Measurements from ENCODE around the gene OGFOD1. TPM values are rescaled to one million over a fixed set of nuclear protein-coding genes. Genes with fewer than 3 reads are reported as not detected.
A peak's percentile ranks its signal among the peaks of the same experiment; 100 is the strongest.

Gene OGFOD1
- total RNA-seq, 1 experiment from 2014 or later: 55.5 TPM

DNA sequence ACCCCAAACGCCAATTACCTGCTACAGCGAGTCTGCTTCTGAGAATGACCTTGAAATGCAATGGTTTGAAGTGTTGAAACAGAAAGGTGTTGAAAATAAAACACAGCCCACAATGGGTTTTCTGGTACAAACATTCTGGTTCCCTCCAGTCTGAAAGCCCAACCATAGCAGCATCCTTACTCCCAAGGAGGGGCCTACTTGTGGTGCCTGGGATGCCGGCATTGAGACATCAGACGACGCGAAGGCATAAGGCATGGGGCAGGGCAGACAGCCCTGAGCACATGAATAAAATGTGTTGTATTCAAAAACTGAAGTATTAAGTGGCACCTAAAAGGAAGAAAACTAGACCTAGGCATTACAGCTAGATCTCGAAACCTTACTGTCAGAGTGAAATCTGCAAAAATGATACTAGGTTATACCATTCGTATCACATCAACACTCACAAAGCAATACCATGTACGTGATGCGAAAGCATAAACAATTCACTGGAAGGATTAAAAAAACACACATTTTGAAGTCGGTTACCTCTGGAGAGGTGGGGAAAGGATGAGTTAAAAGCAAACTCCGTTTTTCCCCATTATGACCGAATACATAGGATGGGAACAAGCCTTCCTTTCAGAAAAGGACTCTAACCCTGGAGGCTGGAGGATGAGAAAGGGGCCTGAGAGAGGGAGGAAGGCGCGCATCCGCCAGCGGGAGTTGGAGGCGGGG lies 924 bp upstream of the OGFOD1 start:
- H3K4me2 ChIP-seq (ENCODE audit: low read length): peak overlapping the region; percentile 95
- intact Hi-C loops (cut with micrococcal nuclease): loop anchor here (2.0 kb wide), 1 partner anchor 118 kb away; no protein-coding TSS in a partner anchor
- peak overlapping the region; percentile 94 for H2AFZ ChIP-seq (ENCODE audit: low read length)
- no peaks in the 10 kb centered on the region for H3F3A ChIP-seq (ENCODE audit: low read length, unreplicated experiment)
- TF ChIP-seq EZH2 (IDR thresholded peaks at IDR 0.05; ENCODE audit: low read length, unreplicated experiment) (no peak), EZH2phosphoT487 (IDR thresholded peaks at IDR 0.05; ENCODE audit: borderline replicate concordance, low read length) (no peak)
- TF ChIP-seq, protein P1, sequence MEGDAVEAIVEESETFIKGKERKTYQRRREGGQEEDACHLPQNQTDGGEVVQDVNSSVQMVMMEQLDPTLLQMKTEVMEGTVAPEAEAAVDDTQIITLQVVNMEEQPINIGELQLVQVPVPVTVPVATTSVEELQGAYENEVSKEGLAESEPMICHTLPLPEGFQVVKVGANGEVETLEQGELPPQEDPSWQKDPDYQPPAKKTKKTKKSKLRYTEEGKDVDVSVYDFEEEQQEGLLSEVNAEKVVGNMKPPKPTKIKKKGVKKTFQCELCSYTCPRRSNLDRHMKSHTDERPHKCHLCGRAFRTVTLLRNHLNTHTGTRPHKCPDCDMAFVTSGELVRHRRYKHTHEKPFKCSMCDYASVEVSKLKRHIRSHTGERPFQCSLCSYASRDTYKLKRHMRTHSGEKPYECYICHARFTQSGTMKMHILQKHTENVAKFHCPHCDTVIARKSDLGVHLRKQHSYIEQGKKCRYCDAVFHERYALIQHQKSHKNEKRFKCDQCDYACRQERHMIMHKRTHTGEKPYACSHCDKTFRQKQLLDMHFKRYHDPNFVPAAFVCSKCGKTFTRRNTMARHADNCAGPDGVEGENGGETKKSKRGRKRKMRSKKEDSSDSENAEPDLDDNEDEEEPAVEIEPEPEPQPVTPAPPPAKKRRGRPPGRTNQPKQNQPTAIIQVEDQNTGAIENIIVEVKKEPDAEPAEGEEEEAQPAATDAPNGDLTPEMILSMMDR (conservative IDR thresholded peaks at IDR 0.05; ENCODE audit: low read depth, low read length): no peak
- no peaks in the 10 kb centered on the region for H3K27me3 ChIP-seq (ENCODE audit: low read length)
- no peaks in the 10 kb centered on the region for H3K9me3 ChIP-seq (ENCODE audit: low read length)
- CTCF ChIA-PET: interaction anchor here (0.6 kb wide), 1 partner anchor 63 kb away, joined by 4 read pairs; no protein-coding TSS in a partner anchor
- no peaks in the 10 kb centered on the region for H3K9me2 ChIP-seq (replicated peaks; ENCODE audit: low read length)
- POLR2A ChIA-PET (ENCODE audit: unreplicated experiment): interaction anchor here (0.6 kb wide), 1 partner anchor 20 kb away, joined by 5 read pairs; no protein-coding TSS in a partner anchor
- H4K20me1 ChIP-seq (ENCODE audit: low read length): peaks cover 35% of the 10 kb centered on the region
- H3K27ac ChIP-seq (ENCODE audit: low read length): peak overlapping the region; percentile 52; the same call in 1 of the 2 replicates
- H3K79me2 ChIP-seq (ENCODE audit: low read length): peaks cover 85% of the 10 kb centered on the region
- ATAC-seq (peak; percentile 27), DNase-seq (no peak)
- BruUV-seq (replicated peaks): TSS peak; percentile 47
- peak overlapping the region; percentile 98 for H3K9ac ChIP-seq (ENCODE audit: low read length)
- H3K36me3 ChIP-seq (ENCODE audit: low read depth, low read length): peaks cover 32% of the 10 kb centered on the region
- H3K4me3 ChIP-seq (ENCODE audit: low read length): peak overlapping the region; percentile 98
- peaks cover 24% of the 10 kb centered on the region for H3K4me1 ChIP-seq (ENCODE audit: insufficient read depth, low read length)

DNA sequence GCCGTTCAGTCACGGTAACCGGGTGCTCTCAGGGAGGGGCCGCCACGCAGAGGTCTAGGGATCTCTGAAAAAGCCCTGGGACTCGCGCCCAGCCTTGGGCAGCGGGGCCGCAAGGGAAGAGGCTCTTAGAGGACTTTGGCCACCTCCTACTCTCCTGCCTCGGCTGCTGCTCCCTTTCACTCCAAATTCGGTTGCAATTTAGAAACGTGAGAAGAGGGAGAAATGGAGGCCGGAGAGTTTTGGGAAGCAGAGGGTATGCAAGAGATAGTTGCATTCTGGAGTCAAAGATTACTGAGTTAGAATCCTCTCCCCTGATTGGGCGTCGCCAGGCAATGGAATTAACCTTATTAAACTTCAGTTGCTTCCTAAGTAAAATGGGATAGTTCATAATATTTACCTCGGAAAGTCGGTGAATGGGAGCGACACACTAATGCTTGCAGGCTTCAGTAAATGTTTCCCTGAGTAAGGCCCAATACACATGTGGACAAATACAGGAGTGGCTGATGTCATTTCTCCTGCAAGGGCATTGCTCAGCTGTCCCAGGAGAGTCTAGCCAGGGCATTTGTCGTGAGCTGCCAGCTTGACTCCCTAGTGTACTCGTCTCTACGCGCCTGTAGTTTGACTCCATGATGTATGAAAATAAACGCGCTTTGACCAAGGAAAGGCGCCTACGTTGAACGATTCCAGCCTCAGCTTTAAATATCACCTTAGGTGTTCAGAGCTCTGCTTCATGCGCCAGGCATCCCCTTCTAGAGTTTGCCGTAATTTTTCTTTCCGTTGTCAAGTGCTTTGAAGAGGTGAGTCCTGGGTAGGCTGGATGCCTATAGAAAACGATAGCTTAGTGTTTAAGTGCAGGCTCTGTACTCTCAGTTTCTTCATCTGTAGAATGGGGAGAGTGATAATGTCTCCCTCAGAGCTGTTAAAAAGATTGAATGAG lies 667 bp downstream of the OGFOD1 start:
- Histone ChIP-seq H3K4me1 (ENCODE audit: insufficient read depth, low read length) (peaks cover 24% of the 10 kb centered on the region), H3K79me2 (ENCODE audit: low read length) (peaks cover 69% of the 10 kb centered on the region), H3K9ac (ENCODE audit: low read length) (peak overlapping the region; percentile 98), H3K27me3 (ENCODE audit: low read length) (no peaks in the 10 kb centered on the region), H3F3A (ENCODE audit: low read length, unreplicated experiment) (no peaks in the 10 kb centered on the region), H3K4me3 (ENCODE audit: low read length) (peak overlapping the region; percentile 98), H2AFZ (ENCODE audit: low read length) (peak overlapping the region; percentile 87), H3K9me2 (replicated peaks; ENCODE audit: low read length) (no peaks in the 10 kb centered on the region), H3K27ac (ENCODE audit: low read length) (peak overlapping the region; percentile 61), H3K9me3 (ENCODE audit: low read length) (no peaks in the 10 kb centered on the region), H3K4me2 (ENCODE audit: low read length) (peak overlapping the region; percentile 100), H3K36me3 (ENCODE audit: low read depth, low read length) (peaks cover 31% of the 10 kb centered on the region), H4K20me1 (ENCODE audit: low read length) (peaks cover 35% of the 10 kb centered on the region)
- BruUV-seq (replicated peaks): TSS peak; percentile 68
- POLR2A ChIA-PET (ENCODE audit: unreplicated experiment): no interaction called here
- CTCF ChIA-PET: interaction anchor here (0.6 kb wide), 1 partner anchor 206 kb away, joined by 3 read pairs; the partner anchor contains the start of gene MT1F
- ATAC-seq (peak; percentile 48), DNase-seq (peak; percentile 28)
- TF ChIP-seq, protein P1 (conservative IDR thresholded peaks at IDR 0.05; ENCODE audit: low read depth, low read length): no peak
- TF ChIP-seq EZH2 (IDR thresholded peaks at IDR 0.05; ENCODE audit: low read length, unreplicated experiment) (no peak), EZH2phosphoT487 (IDR thresholded peaks at IDR 0.05; ENCODE audit: borderline replicate concordance, low read length) (no peak)
- intact Hi-C loops (cut with micrococcal nuclease): loop anchor here (2.0 kb wide), 1 partner anchor 119 kb away; no protein-coding TSS in a partner anchor

Measured in PC-3 (cell line).